Ishikawa (cell line): ENCODE results near the gene HAGH.

ENCODE experiments used
- CEBPB ChIP-seq: IDR thresholded peaks from 2 replicates; pipeline ENCODE4 v1.6.1; 2012
- CREB1 ChIP-seq: IDR thresholded peaks from 2 replicates; pipeline ENCODE4 v1.6.1; 2012; ENCODE audit warnings: low read depth
- EGR1 ChIP-seq: IDR thresholded peaks from 2 replicates; pipeline ENCODE4 v1.6.1; 2012
- EP300 ChIP-seq: IDR thresholded peaks from 2 replicates; pipeline ENCODE4 v1.6.1; 2012; ENCODE audit warnings: borderline replicate concordance
- FOXM1 ChIP-seq: IDR thresholded peaks from 2 replicates; pipeline ENCODE4 v1.6.1; 2012; ENCODE audit warnings: low read depth, borderline replicate concordance
- MAX ChIP-seq: IDR thresholded peaks from 2 replicates; pipeline ENCODE4 v1.6.1; 2012
- NFIC ChIP-seq: IDR thresholded peaks from 2 replicates; pipeline ENCODE4 v1.6.1; 2012
- RAD21 ChIP-seq: IDR thresholded peaks from 2 replicates; pipeline ENCODE4 v1.6.1; 2012; ENCODE audit warnings: low read depth
- REST ChIP-seq: IDR thresholded peaks from 2 replicates; pipeline ENCODE4 v1.6.1; 2012; ENCODE audit warnings: low read depth, mild to moderate bottlenecking
- TAF1 ChIP-seq: IDR thresholded peaks from 2 replicates; pipeline ENCODE4 v1.6.1; 2012; ENCODE audit warnings: low read depth, mild to moderate bottlenecking
- TCF12 ChIP-seq: IDR thresholded peaks from 2 replicates; pipeline ENCODE4 v1.6.1; 2012; ENCODE audit warnings: low read depth
- TEAD4 ChIP-seq: IDR thresholded peaks from 2 replicates; pipeline ENCODE4 v1.6.1; 2012
- YY1 ChIP-seq: IDR thresholded peaks from 2 replicates; pipeline ENCODE4 v1.6.1; 2012; ENCODE audit warnings: low read depth
- ZBTB7A ChIP-seq: IDR thresholded peaks from 2 replicates; pipeline ENCODE4 v1.6.1; 2012; ENCODE audit warnings: low read depth

- TF ChIP-seq CREB1: no peak
- no peak for TF ChIP-seq TAF1
- TF ChIP-seq TEAD4: no peak
- TF ChIP-seq EP300: no peak
- no peak for TF ChIP-seq EGR1
- TF ChIP-seq TCF12: no peak
- no peak for TF ChIP-seq MAX
- no peak for TF ChIP-seq RAD21
- TF ChIP-seq YY1: no peak
- TF ChIP-seq FOXM1: no peak
- no peak for TF ChIP-seq ZBTB7A
- no peak for TF ChIP-seq CEBPB
- TF ChIP-seq REST: no peak
- no peak for TF ChIP-seq NFIC
Observed at GRCh38 chr16:1859650-1860049, 33.0 kb upstream of the HAGH start.
